Thoracic aorta (tissue), 2 donors: ENCODE results near the gene SLC35F5. TPM values are rescaled to one million over a fixed set of nuclear protein-coding genes. Genes with fewer than 3 reads are reported as not detected.

Source experiments
- ATAC-seq: fragments of 150-250 bp; one replicate; pipeline ENCODE4 v1.8.0; 2017; ENCODE audit warnings: low read depth; ENCODE audit not compliant: insufficient number of reproducible peaks, low FRiP score
- DNase-seq: peaks from one replicate; pipeline ENCODE4 v3.0.0-alpha.2; 2020; ENCODE audit warnings: low spot score
- H3K27ac ChIP-seq, 2 donors: fragments of 200-600 bp; sonication (generic); 1 replicate in 1 of 2; 2 replicates in 1 of 2; pipeline ENCODE4 v1.5.1; 2016; ENCODE audit warnings: mild to moderate bottlenecking in 2 of 2, moderate library complexity in 2 of 2
- H3K27me3 ChIP-seq: fragments of 200-600 bp; sonication (generic); replicated peaks from 2 replicates; pipeline ENCODE4 v1.6.0; 2016; ENCODE audit warnings: mild to moderate bottlenecking; ENCODE audit not compliant: insufficient read depth
- H3K36me3 ChIP-seq: fragments of 200-600 bp; sonication (generic); one replicate; pipeline ENCODE4 v1.5.1; 2016
- H3K4me1 ChIP-seq, 2 donors: fragments of 200-600 bp; sonication (generic); 1 replicate in 1 of 2; 2 replicates in 1 of 2; pipeline versions ENCODE4 v1.5.1 to v1.6.0; 2016; ENCODE audit warnings: low read depth in 2 of 2, mild to moderate bottlenecking in 1 of 2; ENCODE audit not compliant: control insufficient read depth in 1 of 2
- H3K4me3 ChIP-seq: fragments of 200-600 bp; sonication (generic); 2 replicates; pipeline ENCODE4 v1.5.1; 2016; ENCODE audit warnings: mild to moderate bottlenecking
- H3K9me3 ChIP-seq: fragments of 200-600 bp; sonication (generic); 2 replicates; pipeline ENCODE4 v1.5.1; 2016
- CTCF ChIP-seq: fragments of 200-600 bp; sonication (generic); IDR thresholded peaks from one replicate; pipeline ENCODE4 v1.5.1; 2019; ENCODE audit warnings: antibody characterized with exemption
- total RNA-seq, 2 donors: library from RNA; depleted of rRNA; stranded (reverse); fragments of >200 nt; gene quantifications; one replicate each; pipeline versions ENCODE4 v1.1.0 to v1.2.3, GENCODE V29; 2016

The SLC35F5 gene
- total RNA-seq, result 10 to 100 TPM; 86.2 to 90.2 TPM

GRCh38 chr2:113756355-113757137 lies at the start of gene SLC35F5:
Gene SLC35F5 (minus strand): TSS chr2:113756642. CDS start chr2:113756409, 233 bp downstream.
- Histone ChIP-seq H3K4me1 (peaks cover 19 to 22% of the 10 kb centered on the region in 2 donors), H3K27ac (peak within 1 kb of the TSS; percentile 88 to 90), H3K9me3 (no peaks in the 10 kb centered on the region), H3K27me3 (no peaks in the 10 kb centered on the region), H3K36me3 (no peaks in the 10 kb centered on the region), H3K4me3 (peak within 1 kb of the TSS; percentile 93)
- no peak for TF ChIP-seq CTCF
- peak; percentile 68 for DNase-seq
- ATAC-seq, result peak; percentile 89

- Histone ChIP-seq H3K27ac (no peak overlapping the region), H3K9me3 (no peaks in the 10 kb centered on the region), H3K4me3 (no peak overlapping the region), H3K4me1 (no peaks in the 10 kb centered on the region), H3K27me3 (no peaks in the 10 kb centered on the region), H3K36me3 (no peaks in the 10 kb centered on the region)
- ATAC-seq (no peak), DNase-seq (no peak)
- no peak for TF ChIP-seq CTCF
Measured at GRCh38 chr2:113799375-113799774, 42.9 kb upstream of the SLC35F5 start.

- no peak for ATAC-seq
- TF ChIP-seq CTCF, result no peak
- DNase-seq, result no peak
- no peaks in the 10 kb centered on the region for H3K27me3 ChIP-seq
- H3K9me3 ChIP-seq, result no peaks in the 10 kb centered on the region
- H3K4me3 ChIP-seq, result no peak overlapping the region
- no peak overlapping the region for H3K27ac ChIP-seq
- no peaks in the 10 kb centered on the region for H3K4me1 ChIP-seq
- H3K36me3 ChIP-seq, result no peaks in the 10 kb centered on the region
Measured at GRCh38 chr2:113797237-113797636, 40.8 kb upstream of the SLC35F5 start.

- no peaks in the 10 kb centered on the region for H3K9me3 ChIP-seq
- DNase-seq (no peak), ATAC-seq (no peak)
- no peak for TF ChIP-seq CTCF
- no peak overlapping the region for H3K27ac ChIP-seq
- no peaks in the 10 kb centered on the region for H3K27me3 ChIP-seq
- H3K36me3 ChIP-seq, result no peaks in the 10 kb centered on the region
- H3K4me3 ChIP-seq, result no peak overlapping the region
- no peaks in the 10 kb centered on the region for H3K4me1 ChIP-seq
Measured at GRCh38 chr2:113796592-113797175, 40.2 kb upstream of the SLC35F5 start.

- DNase-seq (no peak), ATAC-seq (no peak)
- Histone ChIP-seq H3K27me3 (no peaks in the 10 kb centered on the region), H3K27ac (no peak overlapping the region), H3K36me3 (no peaks in the 10 kb centered on the region), H3K9me3 (no peaks in the 10 kb centered on the region), H3K4me3 (no peak overlapping the region), H3K4me1 (no peaks in the 10 kb centered on the region)
- no peak for TF ChIP-seq CTCF
Measured at GRCh38 chr2:113795405-113795920, 39.0 kb upstream of the SLC35F5 start.
